PC-3 (cell line): ENCODE data around the gene CRTAC1.
A peak's percentile ranks its signal among the peaks of the same experiment; 100 is the strongest.

Experiments
- EZH2phosphoT487 ChIP-seq: fragments of 300-600 bp; sonication (generic); IDR thresholded peaks from 2 replicates; pipeline ENCODE4 v1.6.1; 2018; ENCODE audit warnings: mild to moderate bottlenecking, antibody characterized with exemption, low read length, borderline replicate concordance
- TF ChIP-seq, protein P1 (sequence below): fragments of 300-600 bp; sonication (generic); conservative IDR thresholded peaks from 2 replicates; pipeline ENCODE4 v1.5.1; 2017; ENCODE audit warnings: antibody characterized with exemption, low read depth, mild to moderate bottlenecking, low read length

DNA sequence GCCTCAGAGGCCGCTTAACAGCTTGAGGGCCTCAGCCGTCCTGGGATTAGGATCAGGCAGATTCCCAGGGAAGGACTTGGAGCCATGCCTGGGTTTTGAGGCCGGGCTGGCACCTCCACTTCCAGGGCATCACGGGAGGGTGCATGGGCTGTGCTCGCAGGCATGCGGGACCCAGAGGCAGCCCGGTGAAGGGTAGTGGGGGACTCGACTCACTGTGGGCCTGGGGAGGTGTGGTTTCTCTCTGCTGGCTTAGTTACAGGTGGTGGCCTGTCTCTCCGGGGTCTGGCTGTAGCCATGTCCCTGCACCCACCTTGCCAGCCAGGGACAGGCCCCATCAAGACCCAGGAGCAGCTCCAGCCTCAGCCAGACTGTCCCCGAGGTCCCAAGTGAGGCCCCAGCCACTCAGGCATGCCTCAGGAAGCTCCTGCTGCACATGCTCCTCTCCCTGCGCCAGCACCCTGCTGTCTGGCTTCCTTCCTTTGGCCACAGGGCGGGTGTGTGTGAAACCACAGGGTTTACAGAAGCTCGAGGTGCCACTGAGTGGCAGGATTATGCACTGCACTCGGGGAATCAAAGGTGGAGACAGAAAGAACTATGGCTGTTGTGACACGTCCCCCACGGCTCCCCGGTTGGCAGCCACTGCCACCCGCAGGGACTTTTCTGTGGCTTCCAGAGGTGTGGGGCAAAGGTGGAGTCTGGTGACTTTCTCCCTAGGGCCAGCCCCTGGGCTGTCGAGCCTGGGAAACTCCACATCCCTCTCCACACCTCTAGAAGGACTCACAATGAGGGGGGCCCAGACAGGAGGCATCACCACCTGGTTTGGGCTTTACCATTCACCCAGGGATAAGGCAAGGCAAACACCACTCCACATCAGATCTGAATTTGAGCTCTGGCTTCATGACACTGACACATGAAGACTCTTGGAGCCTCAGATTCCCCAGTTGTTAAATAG lies 161.1 kb downstream of the CRTAC1 start:
- TF ChIP-seq, protein P1, sequence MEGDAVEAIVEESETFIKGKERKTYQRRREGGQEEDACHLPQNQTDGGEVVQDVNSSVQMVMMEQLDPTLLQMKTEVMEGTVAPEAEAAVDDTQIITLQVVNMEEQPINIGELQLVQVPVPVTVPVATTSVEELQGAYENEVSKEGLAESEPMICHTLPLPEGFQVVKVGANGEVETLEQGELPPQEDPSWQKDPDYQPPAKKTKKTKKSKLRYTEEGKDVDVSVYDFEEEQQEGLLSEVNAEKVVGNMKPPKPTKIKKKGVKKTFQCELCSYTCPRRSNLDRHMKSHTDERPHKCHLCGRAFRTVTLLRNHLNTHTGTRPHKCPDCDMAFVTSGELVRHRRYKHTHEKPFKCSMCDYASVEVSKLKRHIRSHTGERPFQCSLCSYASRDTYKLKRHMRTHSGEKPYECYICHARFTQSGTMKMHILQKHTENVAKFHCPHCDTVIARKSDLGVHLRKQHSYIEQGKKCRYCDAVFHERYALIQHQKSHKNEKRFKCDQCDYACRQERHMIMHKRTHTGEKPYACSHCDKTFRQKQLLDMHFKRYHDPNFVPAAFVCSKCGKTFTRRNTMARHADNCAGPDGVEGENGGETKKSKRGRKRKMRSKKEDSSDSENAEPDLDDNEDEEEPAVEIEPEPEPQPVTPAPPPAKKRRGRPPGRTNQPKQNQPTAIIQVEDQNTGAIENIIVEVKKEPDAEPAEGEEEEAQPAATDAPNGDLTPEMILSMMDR: peak; percentile 84
- TF ChIP-seq EZH2phosphoT487: no peak
